Epithelial cell of esophagus (primary cell): Measurements from ENCODE around the gene FGF3.

Source experiments
- DNase-seq: peaks from one replicate; pipeline ENCODE4 v3.0.0; 2010; ENCODE audit warnings: low read depth
- H3K4me3 ChIP-seq: 2 replicates; pipeline ENCODE4 v1.5.1; 2011; ENCODE audit warnings: mild to moderate bottlenecking, low read length, control low read depth
- TF ChIP-seq, protein P1 (sequence below): IDR thresholded peaks from 2 replicates; pipeline ENCODE4 v1.5.1; 2011; ENCODE audit warnings: low read depth, mild to moderate bottlenecking, low read length, control low read depth, inconsistent platforms; ENCODE audit not compliant: insufficient read depth; ENCODE audit errors: missing control alignments

The FGF3 gene

GRCh38 chr11:69803604-69804218 lies 15.5 kb downstream of the FGF3 start:
- TF ChIP-seq, protein P1, sequence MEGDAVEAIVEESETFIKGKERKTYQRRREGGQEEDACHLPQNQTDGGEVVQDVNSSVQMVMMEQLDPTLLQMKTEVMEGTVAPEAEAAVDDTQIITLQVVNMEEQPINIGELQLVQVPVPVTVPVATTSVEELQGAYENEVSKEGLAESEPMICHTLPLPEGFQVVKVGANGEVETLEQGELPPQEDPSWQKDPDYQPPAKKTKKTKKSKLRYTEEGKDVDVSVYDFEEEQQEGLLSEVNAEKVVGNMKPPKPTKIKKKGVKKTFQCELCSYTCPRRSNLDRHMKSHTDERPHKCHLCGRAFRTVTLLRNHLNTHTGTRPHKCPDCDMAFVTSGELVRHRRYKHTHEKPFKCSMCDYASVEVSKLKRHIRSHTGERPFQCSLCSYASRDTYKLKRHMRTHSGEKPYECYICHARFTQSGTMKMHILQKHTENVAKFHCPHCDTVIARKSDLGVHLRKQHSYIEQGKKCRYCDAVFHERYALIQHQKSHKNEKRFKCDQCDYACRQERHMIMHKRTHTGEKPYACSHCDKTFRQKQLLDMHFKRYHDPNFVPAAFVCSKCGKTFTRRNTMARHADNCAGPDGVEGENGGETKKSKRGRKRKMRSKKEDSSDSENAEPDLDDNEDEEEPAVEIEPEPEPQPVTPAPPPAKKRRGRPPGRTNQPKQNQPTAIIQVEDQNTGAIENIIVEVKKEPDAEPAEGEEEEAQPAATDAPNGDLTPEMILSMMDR, result no peak
- no peak overlapping the region for H3K4me3 ChIP-seq
- no peak for DNase-seq

GRCh38 chr11:69803022-69803421 lies 16.2 kb downstream of the FGF3 start:
- TF ChIP-seq, protein P1, result no peak
- no peak for DNase-seq
- no peak overlapping the region for H3K4me3 ChIP-seq

GRCh38 chr11:69802590-69802989 lies 16.6 kb downstream of the FGF3 start:
- no peak for DNase-seq
- no peak overlapping the region for H3K4me3 ChIP-seq
- TF ChIP-seq, protein P1, result no peak

GRCh38 chr11:69801513-69802335 lies 17.5 kb downstream of the FGF3 start:
- no peak overlapping the region for H3K4me3 ChIP-seq
- TF ChIP-seq, protein P1, result peak; percentile 67
- DNase-seq, result no peak

GRCh38 chr11:69800278-69800677 lies 18.9 kb downstream of the FGF3 start:
- TF ChIP-seq, protein P1, result no peak
- H3K4me3 ChIP-seq, result no peak overlapping the region
- no peak for DNase-seq

DNA sequence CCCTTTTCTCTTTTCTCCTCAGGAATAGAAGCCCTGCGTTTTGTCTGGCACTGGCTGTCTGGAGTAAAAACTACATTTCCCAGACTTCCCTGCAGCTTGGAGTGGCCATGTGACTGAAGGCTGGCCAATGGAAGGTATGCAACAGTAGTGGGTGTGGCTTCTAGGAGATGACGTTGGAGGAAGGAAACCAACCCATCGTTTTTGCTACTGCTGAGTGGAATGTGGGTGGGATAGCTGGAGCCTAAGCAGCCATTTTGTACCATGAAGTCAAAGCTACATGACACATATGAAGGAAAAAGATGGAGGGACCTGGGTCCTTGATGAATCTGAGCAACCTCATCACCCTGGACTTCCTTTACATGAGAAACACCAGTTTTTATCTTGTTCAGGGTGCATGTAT lies 19.6 kb downstream of the FGF3 start:
- DNase-seq, result peak; percentile 27
- TF ChIP-seq, protein P1, result no peak
- H3K4me3 ChIP-seq, result no peak overlapping the region

- DNase-seq, result no peak
- TF ChIP-seq, protein P1, result no peak
- H3K4me3 ChIP-seq, result no peak overlapping the region
These were observed 20.1 kb downstream of the FGF3 start for GRCh38 chr11:69799097-69799496.
